ENCODE results near the gene LY86. TPM values are rescaled to one million over a fixed set of nuclear protein-coding genes. Genes with fewer than 3 reads are reported as not detected.
A peak's percentile ranks its signal among the peaks of the same experiment; 100 is the strongest.
"Not testable (repeated sequence)": the region's sequence is repeated elsewhere in the genome, so short reads cannot be mapped to it uniquely, and the experiment has no call there.

Gene LY86
- total RNA-seq, 1 experiment from 2014 or later, result not detected

DNA sequence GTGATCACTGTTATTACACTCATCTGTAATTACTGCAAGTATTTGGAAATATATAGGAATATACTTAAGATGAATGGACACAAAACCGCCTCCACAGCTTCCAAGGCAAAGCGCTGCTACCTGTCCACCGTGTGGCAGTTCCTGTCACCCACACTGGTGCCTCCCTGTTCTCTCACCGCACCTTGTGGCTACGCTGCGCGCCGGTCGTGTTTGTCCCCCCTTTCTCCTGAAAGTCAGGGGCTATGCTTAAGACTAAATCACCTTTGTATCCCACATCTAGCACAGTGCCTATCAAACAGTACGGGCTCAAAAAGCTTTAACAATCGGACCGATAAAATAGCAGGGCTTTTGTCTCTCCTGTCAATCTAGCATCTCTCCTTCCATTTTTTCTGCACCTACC lies 23.0 kb downstream of the LY86 start:
- TF ChIP-seq, protein P1, sequence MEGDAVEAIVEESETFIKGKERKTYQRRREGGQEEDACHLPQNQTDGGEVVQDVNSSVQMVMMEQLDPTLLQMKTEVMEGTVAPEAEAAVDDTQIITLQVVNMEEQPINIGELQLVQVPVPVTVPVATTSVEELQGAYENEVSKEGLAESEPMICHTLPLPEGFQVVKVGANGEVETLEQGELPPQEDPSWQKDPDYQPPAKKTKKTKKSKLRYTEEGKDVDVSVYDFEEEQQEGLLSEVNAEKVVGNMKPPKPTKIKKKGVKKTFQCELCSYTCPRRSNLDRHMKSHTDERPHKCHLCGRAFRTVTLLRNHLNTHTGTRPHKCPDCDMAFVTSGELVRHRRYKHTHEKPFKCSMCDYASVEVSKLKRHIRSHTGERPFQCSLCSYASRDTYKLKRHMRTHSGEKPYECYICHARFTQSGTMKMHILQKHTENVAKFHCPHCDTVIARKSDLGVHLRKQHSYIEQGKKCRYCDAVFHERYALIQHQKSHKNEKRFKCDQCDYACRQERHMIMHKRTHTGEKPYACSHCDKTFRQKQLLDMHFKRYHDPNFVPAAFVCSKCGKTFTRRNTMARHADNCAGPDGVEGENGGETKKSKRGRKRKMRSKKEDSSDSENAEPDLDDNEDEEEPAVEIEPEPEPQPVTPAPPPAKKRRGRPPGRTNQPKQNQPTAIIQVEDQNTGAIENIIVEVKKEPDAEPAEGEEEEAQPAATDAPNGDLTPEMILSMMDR (IDR thresholded peaks at IDR 0.05; ENCODE audit: unreplicated experiment), result no peak
- no peaks in the 10 kb centered on the region for H3K36me3 Mint-ChIP-seq (ENCODE audit: insufficient read depth, unreplicated experiment)
- no peaks in the 10 kb centered on the region for H3K9me3 Mint-ChIP-seq (ENCODE audit: unreplicated experiment)
- no peak for DNase-seq (ENCODE audit: unreplicated experiment)
- POLR2A ChIA-PET, result interaction anchor here (0.6 to 0.7 kb wide), 2 partner anchors 56 to 70 kb away, joined by 3 to 4 read pairs; no protein-coding TSS in a partner anchor
- no TSS peak for BruUV-seq (replicated peaks)
- no peak overlapping the region for H3K4me3 Mint-ChIP-seq (ENCODE audit: unreplicated experiment)
- intact Hi-C loops (cut with micrococcal nuclease), result no loop called here
- H3K27ac Mint-ChIP-seq (ENCODE audit: low read depth, unreplicated experiment), result no peak overlapping the region
- no peaks in the 10 kb centered on the region for H3K27me3 Mint-ChIP-seq (ENCODE audit: insufficient read depth, unreplicated experiment)
- peaks cover 14% of the 10 kb centered on the region for H3K4me1 Mint-ChIP-seq (ENCODE audit: insufficient read depth, unreplicated experiment)
- CTCF ChIA-PET, result no interaction called here

DNA sequence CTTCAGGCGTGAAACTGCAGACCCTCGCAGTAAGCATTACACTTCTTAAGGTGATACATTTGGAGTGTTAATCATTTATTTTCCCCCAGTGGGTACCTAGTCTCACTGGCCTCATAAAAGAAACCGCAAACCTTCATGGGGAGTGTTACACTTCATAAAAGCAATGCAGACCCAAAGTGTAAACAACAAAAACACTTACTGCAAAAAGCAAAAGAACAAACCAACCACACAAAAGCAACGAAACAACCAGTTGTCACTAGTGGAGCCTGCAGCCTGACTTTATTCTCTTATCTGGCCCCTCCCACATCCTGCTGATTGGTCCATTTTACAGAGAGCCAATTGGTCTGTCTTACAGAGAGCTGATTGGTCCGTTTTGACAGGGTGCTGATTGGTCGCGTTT lies 23.8 kb downstream of the LY86 start:
- peaks cover 14% of the 10 kb centered on the region for H3K4me1 Mint-ChIP-seq (ENCODE audit: insufficient read depth, unreplicated experiment)
- ChIA-PET POLR2A (interaction anchor here (0.6 kb wide), 1 partner anchor 19 kb away, joined by 3 read pairs; no protein-coding TSS in a partner anchor), CTCF (interaction anchor here (0.8 kb wide), 1 partner anchor 12 kb away, joined by 3 read pairs; no protein-coding TSS in a partner anchor)
- no peaks in the 10 kb centered on the region for H3K36me3 Mint-ChIP-seq (ENCODE audit: insufficient read depth, unreplicated experiment)
- no peaks in the 10 kb centered on the region for H3K9me3 Mint-ChIP-seq (ENCODE audit: unreplicated experiment)
- no peak overlapping the region for H3K27ac Mint-ChIP-seq (ENCODE audit: low read depth, unreplicated experiment)
- H3K4me3 Mint-ChIP-seq (ENCODE audit: unreplicated experiment), result no peak overlapping the region
- intact Hi-C loops (cut with micrococcal nuclease), result no loop called here
- H3K27me3 Mint-ChIP-seq (ENCODE audit: insufficient read depth, unreplicated experiment), result no peaks in the 10 kb centered on the region
- DNase-seq (ENCODE audit: unreplicated experiment), result no peak
- no TSS peak for BruUV-seq (replicated peaks)
- TF ChIP-seq, protein P1 (IDR thresholded peaks at IDR 0.05; ENCODE audit: unreplicated experiment), result no peak

DNA sequence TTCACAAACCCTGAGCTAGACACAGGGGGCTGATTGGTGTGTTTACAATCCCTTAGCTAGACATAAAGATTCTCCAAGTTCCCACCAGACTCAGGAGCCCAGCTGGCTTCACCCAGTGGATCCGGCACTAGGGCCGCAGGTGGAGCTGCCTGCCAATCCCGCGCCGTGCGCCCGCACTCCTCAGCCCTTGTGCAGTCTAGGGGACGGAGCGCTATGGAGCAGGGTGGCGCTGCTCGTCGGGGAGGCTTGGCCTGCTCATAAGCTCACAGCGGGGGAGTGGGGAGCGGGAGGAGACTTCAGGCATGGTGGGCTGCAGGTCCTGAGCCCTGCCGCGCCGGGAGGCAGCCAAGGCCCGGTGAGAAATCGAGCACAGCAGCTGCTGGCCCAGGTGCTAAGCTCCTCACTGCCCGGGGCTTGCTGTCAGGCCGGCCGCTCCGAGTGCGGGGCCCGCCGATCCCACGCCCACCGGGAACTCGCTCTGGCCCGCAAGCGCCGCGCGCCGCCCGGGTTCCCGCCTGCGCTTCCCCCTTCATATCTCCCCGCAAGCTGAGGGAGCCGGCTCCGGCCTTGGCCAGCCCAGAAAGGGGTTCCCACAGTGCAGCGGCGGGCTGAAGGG lies 24.7 kb downstream of the LY86 start:
- H3K36me3 Mint-ChIP-seq (ENCODE audit: insufficient read depth, unreplicated experiment); H3K4me3 Mint-ChIP-seq (ENCODE audit: unreplicated experiment); BruUV-seq (replicated peaks); DNase-seq (ENCODE audit: unreplicated experiment); H3K27me3 Mint-ChIP-seq (ENCODE audit: insufficient read depth, unreplicated experiment); intact Hi-C loops (cut with micrococcal nuclease); H3K9me3 Mint-ChIP-seq (ENCODE audit: unreplicated experiment); H3K27ac Mint-ChIP-seq (ENCODE audit: low read depth, unreplicated experiment): not testable (repeated sequence)
- H3K4me1 Mint-ChIP-seq (ENCODE audit: insufficient read depth, unreplicated experiment), result peaks cover 14% of the 10 kb centered on the region
- ChIA-PET CTCF (interaction anchor here (0.6 to 0.8 kb wide), 2 partner anchors 12 to 13 kb away, joined by 3 read pairs; no protein-coding TSS in a partner anchor), POLR2A (interaction anchor here (0.6 kb wide), 2 partner anchors 18 to 453 kb away, joined by 3 read pairs; no protein-coding TSS in a partner anchor)

DNA sequence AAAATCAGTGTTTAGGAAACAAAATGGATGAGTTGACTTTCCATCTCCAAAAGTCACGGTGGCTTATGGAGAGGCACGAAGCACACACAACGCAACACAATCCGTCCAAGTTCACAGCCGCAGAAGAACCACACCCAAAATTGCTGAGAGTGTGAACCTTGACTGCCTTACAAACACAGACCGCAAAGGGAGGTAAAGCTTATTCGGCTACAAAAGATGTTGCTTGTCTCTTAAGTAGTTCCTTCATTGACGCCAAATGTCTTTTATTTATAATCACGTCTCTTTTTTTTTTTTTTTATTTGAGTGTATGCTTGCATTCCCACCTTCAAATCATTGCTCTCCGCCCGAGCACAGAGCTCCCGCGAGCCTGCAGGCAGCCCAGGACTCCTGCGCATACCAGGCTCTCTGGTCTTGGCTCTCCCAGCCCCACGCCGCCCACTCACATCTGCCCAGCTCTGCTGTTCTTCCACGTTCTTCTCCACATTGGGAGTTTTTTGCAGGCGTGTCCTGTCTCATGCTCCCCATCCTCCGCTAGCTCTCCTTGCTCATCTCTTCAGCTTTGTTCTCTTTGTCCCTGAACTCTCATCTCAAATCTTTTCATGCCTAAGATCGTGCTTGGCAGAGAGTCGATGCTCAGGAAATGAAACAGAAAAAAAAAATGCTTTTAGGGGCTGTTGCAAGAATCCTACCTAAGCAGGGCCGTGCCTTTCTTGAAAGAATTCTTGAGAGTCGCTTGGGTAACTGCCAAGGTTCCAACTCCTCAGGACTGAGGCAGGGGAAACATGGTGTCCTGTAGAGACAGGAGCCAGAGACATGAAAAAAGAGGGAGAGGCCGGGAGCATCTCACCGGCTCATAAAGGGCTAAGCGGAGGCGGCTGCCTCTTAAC lies 25.8 kb downstream of the LY86 start:
- H3K27ac Mint-ChIP-seq (ENCODE audit: low read depth, unreplicated experiment), result no peak overlapping the region
- peak overlapping the region; percentile 56 for H3K4me3 Mint-ChIP-seq (ENCODE audit: unreplicated experiment)
- BruUV-seq (replicated peaks), result no TSS peak

More for the DNA sequence above, 25.8 kb downstream of the LY86 start:
- peak; percentile 60 for DNase-seq (ENCODE audit: unreplicated experiment)
- Mint-ChIP-seq H3K4me1 (ENCODE audit: insufficient read depth, unreplicated experiment) (peaks cover 14% of the 10 kb centered on the region), H3K9me3 (ENCODE audit: unreplicated experiment) (no peaks in the 10 kb centered on the region), H3K36me3 (ENCODE audit: insufficient read depth, unreplicated experiment) (no peaks in the 10 kb centered on the region), H3K27me3 (ENCODE audit: insufficient read depth, unreplicated experiment) (no peaks in the 10 kb centered on the region)
- TF ChIP-seq, protein P1 (IDR thresholded peaks at IDR 0.05; ENCODE audit: unreplicated experiment), result no peak
- intact Hi-C loops (cut with micrococcal nuclease), result no loop called here
- ChIA-PET CTCF (interaction anchor here (0.6 kb wide), 3 partner anchors 9 to 1007 kb away, joined by 3 read pairs; no protein-coding TSS in a partner anchor), POLR2A (interaction anchor here (0.6 kb wide), 1 partner anchor 606 kb away, joined by 3 read pairs; no protein-coding TSS in a partner anchor)
